Stimulated activated CD8-positive, alpha-beta memory T cell treated with anti-CD3 and anti-CD28 coated beads, Interleukin-12 subunit alpha, Interleukin-12 subunit beta, amount 100 ng/mL, for 24 hours (primary cell): ENCODE measurements around the gene RGS9.
"Not testable (repeated sequence)": the region's sequence is repeated elsewhere in the genome, so short reads cannot be mapped to it uniquely, and the experiment has no call there.

Experiments
- DNase-seq: peaks from one replicate; pipeline ENCODE4 v3.0.0-alpha.2; 2020; ENCODE audit errors: extremely low read depth

Gene RGS9

GRCh38 chr17:65156835-65157565, 19.8 kb downstream of the RGS9 start:
- DNase-seq = no peak

DNA sequence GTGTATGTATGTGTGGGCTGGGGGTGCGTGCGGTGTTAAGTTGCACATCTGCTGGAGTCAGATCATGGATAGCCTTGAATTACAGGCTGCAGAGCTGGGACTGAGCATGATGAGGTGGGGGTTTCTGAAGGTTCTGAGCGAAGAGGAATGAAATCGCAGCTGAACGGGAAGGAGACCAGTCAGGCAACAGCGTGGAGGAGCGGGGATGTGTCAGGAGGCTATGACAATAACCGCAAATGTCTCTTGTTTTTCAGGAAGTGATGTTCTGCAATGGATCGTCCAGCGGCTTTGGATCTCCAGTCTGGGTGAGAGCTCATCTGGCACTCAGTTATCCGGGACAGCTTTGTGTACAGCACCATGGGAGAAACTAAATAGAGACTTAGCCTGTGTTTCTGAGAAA, 20.9 kb downstream of the RGS9 start:
- DNase-seq = no peak

DNA sequence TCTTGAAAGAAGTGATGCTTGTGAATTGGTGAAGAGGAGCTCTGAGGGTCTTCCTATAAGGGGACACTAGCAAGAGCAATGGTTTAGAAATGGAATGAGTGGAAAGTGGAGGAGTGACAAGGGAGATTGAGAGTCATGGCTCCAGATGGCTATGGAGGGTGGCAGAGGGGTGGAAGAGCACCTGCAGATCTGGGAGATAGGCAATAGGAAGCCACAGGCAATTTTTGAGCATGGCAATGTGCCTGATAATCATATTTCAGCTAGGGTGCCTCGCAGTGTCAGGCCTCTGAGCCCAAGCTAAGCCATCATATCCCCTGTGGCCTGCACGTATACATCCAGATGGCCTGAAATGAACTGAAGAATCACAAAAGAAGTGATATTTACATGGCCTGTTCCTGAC, 21.5 kb downstream of the RGS9 start:
- DNase-seq = no peak

DNA sequence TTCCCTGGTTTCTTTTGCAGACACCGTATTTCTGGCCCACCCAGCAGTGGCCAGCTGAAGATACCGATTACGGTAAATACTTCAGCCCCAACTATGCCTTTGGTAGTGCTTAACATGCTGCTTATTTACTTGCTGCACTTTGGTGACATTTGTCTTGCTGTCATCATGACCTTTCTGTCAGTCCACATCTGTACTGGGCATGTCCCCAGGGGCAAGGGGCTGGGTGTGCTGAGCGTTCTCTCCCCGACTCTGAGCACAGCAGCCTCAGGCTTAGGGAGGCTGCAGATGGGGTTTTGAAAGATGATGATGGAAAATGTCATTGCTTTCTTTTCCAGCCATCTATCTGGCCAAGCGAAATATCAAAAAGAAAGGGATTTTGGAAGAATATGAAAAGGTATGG, 23.3 kb downstream of the RGS9 start:
- DNase-seq = no peak

DNA sequence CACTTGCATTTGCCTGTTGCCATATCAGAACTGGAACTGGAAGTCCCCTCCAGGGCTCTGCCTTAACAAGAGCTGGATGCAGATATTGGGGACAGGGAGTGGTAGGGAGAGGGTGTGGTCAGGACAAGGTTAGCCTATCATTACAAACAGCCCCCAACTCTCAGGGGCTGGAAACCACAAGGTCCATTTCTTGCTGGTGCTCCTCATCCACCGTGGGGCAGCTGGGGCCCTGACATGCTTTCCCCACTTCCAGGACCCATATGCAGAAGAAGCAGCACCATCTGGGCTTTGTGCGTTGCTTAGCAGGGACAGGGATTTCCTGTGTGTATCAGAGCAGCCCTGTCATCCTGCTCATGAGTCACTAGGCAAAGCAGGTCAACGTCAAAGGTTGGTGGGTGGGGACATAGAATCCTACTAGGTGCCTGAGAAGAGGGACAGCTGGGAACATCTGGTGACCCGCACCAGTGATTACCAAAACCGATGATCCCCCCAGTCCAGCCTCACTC, 26.9 kb downstream of the RGS9 start:
- no peak for DNase-seq

GRCh38 chr17:65166787-65167186, 29.6 kb downstream of the RGS9 start:
- DNase-seq = no peak

GRCh38 chr17:65167566-65167965, 30.4 kb downstream of the RGS9 start:
- DNase-seq = no peak

DNA sequence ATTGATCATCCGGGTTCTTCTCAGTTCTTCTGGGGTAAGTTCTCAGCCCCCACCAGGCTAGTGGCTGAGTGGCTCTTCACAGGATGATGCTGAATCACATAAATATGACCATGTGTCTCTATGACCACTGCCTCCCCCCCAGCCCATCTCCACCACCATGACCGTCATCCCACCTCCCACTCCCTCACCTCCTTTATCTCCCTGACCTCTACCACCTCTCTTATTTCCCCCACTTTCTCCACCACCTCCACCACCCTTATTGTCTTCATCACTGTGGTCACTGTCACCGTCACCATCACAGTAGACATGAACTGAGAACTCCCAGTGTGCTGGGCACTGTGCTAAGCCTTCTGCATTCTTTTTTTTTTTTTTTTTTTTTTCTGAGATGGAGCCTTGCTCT, 32.5 kb downstream of the RGS9 start:
- DNase-seq = no peak

DNA sequence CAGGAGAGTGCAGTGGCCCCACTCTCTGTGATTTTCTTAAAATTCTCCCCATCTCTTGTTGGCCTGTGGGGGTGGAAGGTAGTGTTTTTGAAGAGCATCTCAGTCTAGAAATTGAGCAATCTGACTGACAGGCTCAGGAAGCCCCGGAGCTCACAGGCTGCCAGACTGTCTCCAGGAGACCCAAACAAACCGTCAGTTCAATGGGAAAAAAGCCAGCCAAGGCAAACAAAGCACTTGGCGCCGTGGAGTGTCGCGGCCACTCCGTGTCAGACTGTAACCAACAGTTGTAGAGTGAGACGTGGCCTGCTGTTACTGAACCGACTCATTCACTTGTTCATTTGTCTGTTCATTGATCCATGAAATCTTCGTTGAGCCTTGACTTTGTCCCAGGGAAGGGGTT, 33.7 kb downstream of the RGS9 start:
- DNase-seq = no peak

DNA sequence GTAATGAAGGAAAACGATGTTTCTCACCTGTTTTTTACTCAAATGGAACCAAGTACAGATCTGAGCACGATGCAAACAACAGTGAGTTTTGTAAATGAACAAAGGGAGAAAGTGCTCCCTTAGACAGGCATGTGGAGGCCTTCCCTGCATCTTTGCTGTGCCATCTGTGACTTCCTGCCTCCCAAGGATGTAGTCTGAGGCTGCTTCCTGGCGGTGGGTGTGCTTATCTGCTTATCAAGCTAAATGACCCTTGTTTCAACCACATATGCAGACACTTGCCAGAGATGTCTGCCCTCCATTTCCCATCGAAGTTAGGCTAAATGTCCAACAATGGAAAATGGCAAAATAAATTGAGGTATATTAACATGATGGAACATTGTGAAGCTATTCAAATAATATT, 34.6 kb downstream of the RGS9 start:
- DNase-seq = no peak

- DNase-seq = no peak
Measured at GRCh38 chr17:65172496-65173136, 35.4 kb downstream of the RGS9 start.

DNA sequence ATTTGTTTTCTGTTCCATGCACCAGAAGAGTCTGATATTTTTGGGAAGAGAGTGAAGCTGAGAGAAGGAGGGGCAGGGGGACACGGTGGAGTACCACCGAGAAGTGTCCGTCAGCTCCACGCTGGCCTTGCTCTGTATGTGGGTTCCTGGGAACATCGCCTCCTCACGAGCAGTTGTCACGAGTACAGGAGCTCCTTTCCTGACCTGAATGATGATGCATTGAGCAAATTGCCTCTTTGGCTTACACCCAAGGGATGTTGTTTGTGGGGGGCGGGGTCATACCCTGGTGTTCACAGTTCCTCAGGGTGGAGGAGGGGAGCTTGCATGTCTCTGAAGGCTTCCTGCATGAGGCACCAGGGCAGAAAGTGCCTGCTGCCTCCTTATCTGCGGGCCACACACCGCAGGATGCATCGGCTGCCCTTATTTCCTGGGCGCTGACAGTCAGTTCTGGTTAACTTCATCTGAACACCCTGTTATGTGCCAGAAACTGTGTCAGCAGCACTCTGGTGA, 36.2 kb downstream of the RGS9 start:
- DNase-seq = peak; percentile 50

GRCh38 chr17:65173976-65174683, 37.0 kb downstream of the RGS9 start:
- DNase-seq = no peak

DNA sequence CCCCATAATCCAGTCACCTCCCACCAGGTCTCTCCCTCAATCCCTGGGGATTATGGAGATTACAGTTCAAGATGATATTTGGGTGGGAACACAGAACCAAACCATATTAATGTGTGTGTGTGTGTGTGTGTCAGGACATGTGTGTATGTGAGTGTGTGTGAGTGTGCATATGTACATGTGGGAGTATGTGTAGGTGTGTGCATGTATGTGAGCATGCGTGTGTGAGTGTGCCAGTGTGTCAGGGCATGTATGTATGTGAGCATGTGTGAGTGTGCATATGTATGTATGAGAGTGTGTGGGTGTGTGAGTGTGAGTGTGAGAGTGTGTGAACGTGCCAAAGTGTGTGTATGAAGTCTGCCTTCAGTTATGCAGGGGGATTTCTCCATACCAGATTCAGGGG, 37.8 kb downstream of the RGS9 start:
- no peak for DNase-seq

- DNase-seq = no peak
Measured at GRCh38 chr17:65175952-65176351, 38.8 kb downstream of the RGS9 start.

DNA sequence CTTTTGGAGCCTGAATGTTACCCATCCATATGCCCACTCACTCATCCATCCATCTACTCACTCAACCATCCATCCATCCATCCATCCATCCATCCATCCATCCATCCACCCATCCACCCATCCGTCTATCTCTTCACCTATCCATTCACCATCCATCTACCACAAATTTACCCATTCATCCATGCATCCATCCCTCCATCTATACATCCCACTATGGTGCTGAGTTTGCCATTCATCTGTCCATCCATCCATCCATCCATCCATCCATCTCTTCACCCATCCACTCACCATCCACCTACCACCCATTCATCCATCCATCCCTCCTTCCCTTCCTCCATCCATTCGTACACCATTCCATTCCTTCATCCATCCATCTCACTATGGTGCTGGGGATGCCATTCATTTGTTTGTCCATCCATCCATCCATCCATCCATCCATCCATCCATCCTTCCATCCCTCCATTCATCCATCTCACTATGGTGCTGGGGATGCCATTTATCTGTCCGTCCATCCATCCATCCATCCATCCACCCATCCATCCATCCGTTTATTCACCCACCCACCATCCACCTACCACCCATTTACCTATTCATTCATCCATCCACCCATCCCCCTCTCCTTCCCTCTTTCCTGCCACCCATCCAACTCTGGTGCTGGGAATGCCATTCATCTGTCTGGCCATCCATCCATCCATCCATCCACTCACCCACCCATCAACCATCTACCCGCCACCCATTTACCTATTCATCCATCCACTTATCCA, 39.7 kb downstream of the RGS9 start:
- no peak for DNase-seq

GRCh38 chr17:65177901-65178300, 40.7 kb downstream of the RGS9 start:
- no peak for DNase-seq

GRCh38 chr17:65180276-65180675, 43.1 kb downstream of the RGS9 start:
- DNase-seq = not testable (repeated sequence)

- not testable (repeated sequence) for DNase-seq
Measured at GRCh38 chr17:65180752-65181236, 43.6 kb downstream of the RGS9 start.

DNA sequence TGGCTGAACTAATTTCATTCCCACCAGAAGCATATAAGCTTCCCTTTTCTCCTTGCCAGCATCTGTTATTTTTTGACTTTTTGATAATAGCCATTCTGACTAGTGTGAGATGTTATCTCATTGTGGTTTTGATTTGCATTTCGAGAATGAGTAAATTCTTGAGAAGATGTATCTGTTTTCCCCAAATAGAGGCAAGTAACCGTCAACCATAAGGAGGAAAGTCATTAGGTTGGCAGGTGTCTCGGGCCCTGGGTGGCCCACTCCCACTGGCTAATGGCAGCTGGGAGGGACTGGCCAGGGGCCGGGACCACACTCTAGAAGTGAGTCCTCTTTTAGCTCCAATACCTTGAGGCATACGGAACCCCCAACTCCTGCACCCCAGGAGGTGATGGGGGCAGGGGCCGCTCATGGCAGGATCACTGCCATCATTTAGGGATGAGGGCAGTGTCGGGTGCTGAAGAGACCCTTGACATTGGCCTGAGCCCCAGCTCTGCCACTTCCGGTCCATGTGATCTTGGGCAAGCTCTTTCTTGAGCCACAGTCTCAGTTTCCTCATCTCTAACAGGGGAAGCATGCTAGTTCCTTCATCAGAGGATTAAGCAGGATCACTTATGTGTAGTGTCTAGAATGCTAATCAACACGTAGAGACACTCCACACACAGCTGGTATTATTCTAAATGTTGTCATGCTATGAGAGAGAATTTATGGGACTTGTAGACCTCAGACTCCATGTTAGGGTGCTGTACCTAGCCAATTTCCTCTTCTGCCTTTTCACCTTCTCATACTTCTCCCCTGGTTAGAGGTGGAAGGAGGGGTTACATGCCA, 44.3 kb downstream of the RGS9 start:
- DNase-seq = no peak

- no peak for DNase-seq
Measured at GRCh38 chr17:65182233-65182632, 45.1 kb downstream of the RGS9 start.
